Activated T-cell treated with anti-CD3 and anti-CD28 coated beads, Interleukin-2, amount 50 U/mL, for 24 hours (primary cell): ENCODE results near the gene NCR2.

Experiments
- DNase-seq: peaks from one replicate; pipeline ENCODE4 v3.0.0-alpha.2; 2020
- H3K27ac Mint-ChIP-seq: 2 replicates; pipeline ENCODE4 v1.8.0; 2020; ENCODE audit warnings: mild to moderate bottlenecking, mixed read lengths
- H3K27me3 Mint-ChIP-seq: 2 replicates; pipeline ENCODE4 v1.8.0; 2020; ENCODE audit warnings: mixed read lengths
- H3K36me3 Mint-ChIP-seq: 2 replicates; pipeline ENCODE4 v1.8.0; 2020; ENCODE audit warnings: low read depth, mixed read lengths
- H3K4me1 Mint-ChIP-seq: 2 replicates; pipeline ENCODE4 v1.8.0; 2020; ENCODE audit warnings: low read depth, mixed read lengths
- H3K4me3 Mint-ChIP-seq: 2 replicates; pipeline ENCODE4 v1.8.0; 2020; ENCODE audit warnings: mild to moderate bottlenecking, moderate library complexity, mixed read lengths
- H3K9me3 Mint-ChIP-seq: 2 replicates; pipeline ENCODE4 v1.8.0; 2020; ENCODE audit warnings: mixed read lengths

NCR2 gene

GRCh38 chr6:41341580-41341979, 6.2 kb downstream of the NCR2 start:
- Mint-ChIP-seq H3K4me3 (no peak overlapping the region), H3K4me1 (peaks cover 23% of the 10 kb centered on the region), H3K9me3 (no peaks in the 10 kb centered on the region), H3K27ac (no peak overlapping the region), H3K36me3 (no peaks in the 10 kb centered on the region), H3K27me3 (peaks cover 5% of the 10 kb centered on the region)
- no peak for DNase-seq

- H3K27me3 Mint-ChIP-seq = peaks cover 5% of the 10 kb centered on the region
- no peak overlapping the region for H3K4me3 Mint-ChIP-seq
- H3K36me3 Mint-ChIP-seq = no peaks in the 10 kb centered on the region
- H3K27ac Mint-ChIP-seq = no peak overlapping the region
- H3K9me3 Mint-ChIP-seq = no peaks in the 10 kb centered on the region
- peaks cover 23% of the 10 kb centered on the region for H3K4me1 Mint-ChIP-seq
- DNase-seq = no peak
These were observed 6.8 kb downstream of the NCR2 start for GRCh38 chr6:41342241-41342640.

DNA sequence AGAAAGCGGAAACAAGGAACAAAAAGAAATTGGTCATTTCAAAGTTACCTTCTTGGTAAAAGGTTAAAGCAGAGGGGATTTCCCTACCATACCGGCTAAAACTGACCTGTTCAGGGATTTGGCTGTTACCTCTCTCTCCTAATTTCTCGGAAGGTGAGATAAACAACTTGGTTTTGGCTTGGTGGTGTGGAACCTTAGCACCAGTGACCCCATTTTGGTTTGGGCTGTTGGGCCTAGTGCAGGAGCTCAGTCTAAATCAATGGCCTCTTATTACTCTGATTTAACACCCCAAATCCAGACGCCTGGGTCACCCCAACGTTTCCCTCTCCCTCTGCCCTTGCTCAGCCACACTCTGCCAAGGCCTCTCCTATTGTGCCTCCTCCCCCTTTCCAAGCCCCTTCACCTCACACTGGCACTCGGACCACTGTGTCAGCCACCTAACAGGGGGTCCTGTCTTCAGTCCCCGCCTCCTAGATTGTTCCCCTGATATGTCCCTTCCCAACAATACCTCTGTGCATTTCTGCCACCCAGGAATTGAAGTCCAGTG, 8.3 kb downstream of the NCR2 start:
- Mint-ChIP-seq H3K9me3 (peaks cover 3% of the 10 kb centered on the region), H3K4me1 (peaks cover 23% of the 10 kb centered on the region), H3K27ac (peak overlapping the region; percentile 42), H3K27me3 (peaks cover 5% of the 10 kb centered on the region), H3K36me3 (no peaks in the 10 kb centered on the region), H3K4me3 (no peak overlapping the region)
- no peak for DNase-seq

GRCh38 chr6:41344876-41345275, 9.5 kb downstream of the NCR2 start:
- no peak for DNase-seq
- Mint-ChIP-seq H3K9me3 (peaks cover 4% of the 10 kb centered on the region), H3K27ac (peak overlapping the region; percentile 55), H3K36me3 (no peaks in the 10 kb centered on the region), H3K27me3 (peaks cover 9% of the 10 kb centered on the region), H3K4me3 (no peak overlapping the region), H3K4me1 (peaks cover 23% of the 10 kb centered on the region)

DNA sequence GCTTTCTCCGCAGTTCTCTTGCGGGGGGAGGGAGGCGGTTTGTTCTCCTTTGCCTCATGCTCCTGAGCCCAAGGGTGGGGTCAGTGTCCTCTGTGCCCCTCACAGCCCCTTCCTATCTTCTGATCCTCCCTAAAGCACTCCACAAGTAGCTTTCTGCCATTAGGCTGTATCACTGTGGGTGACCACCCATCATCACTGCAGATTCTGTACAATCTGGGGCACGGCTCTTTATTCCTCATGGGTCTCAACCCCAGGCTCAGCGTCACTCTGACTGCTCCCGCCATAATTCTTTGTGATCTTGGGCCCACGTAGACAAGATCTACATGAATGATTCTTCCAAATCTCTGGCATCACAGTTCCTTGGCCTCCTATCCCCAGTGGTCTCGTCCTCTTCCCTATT, 10.5 kb downstream of the NCR2 start:
- no peak for DNase-seq
- Mint-ChIP-seq H3K4me1 (peaks cover 23% of the 10 kb centered on the region), H3K9me3 (peaks cover 4% of the 10 kb centered on the region), H3K27me3 (peaks cover 19% of the 10 kb centered on the region), H3K4me3 (no peak overlapping the region), H3K36me3 (no peaks in the 10 kb centered on the region), H3K27ac (no peak overlapping the region)

DNA sequence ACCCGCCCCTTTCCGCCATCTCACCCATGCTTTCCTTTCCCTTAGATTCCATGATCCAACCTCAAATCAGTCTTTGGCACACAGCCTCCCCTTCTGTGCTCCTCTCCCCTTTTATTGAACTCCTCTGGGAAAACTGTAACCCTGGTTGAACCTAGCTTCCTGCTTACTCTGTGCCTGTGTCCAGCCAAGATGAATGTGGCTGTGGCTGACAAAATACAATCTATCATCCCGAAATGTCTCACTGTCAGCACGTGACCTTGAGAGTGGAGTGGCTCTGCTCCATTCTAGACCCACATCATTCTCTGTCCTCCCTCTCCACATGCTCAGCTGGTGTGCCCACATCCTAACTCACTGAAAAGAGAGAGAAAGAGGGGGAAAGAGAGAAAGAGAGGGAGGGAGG, 11.0 kb downstream of the NCR2 start:
- no peaks in the 10 kb centered on the region for H3K36me3 Mint-ChIP-seq
- peaks cover 22% of the 10 kb centered on the region for H3K27me3 Mint-ChIP-seq
- peaks cover 23% of the 10 kb centered on the region for H3K4me1 Mint-ChIP-seq

DNA sequence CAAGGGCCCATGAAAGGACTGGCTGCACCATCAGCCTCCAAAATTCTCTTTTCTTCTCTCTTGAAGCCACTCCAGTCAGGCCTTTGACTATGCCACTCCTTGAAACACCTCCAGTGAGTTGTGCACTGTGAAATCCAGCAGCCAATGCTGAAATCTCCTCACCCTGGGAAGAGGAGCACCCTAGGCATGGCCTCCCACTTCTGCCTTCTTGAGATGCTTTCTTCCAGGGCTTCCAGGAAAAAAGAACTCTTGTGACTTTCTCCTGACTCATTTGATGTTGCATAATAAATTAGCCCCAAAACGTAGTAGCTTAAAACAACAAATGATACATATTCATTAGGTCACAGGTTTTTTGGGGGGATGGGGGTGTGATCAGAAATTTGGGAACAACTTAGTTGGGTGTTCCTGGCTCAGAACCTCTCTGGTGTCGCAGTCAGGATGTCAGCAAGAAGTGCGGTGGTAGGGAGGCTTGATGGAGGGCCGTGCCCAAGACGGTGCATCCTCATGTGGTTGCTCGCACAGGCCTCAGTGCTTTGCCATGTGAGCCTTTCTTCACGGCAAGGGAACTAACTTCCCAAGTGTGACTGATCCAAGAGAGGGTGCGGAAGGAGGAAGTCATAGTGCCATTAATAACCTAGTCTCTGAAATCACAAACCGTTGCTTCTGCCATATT, 12.1 kb downstream of the NCR2 start:
- no peak overlapping the region for H3K4me3 Mint-ChIP-seq
- no peak for DNase-seq
- H3K27ac Mint-ChIP-seq = no peak overlapping the region

More for the DNA sequence above, 11.0 kb downstream of the NCR2 start:
- Mint-ChIP-seq H3K9me3 (peaks cover 4% of the 10 kb centered on the region), H3K27ac (no peak overlapping the region), H3K4me3 (no peak overlapping the region)
- no peak for DNase-seq

DNA sequence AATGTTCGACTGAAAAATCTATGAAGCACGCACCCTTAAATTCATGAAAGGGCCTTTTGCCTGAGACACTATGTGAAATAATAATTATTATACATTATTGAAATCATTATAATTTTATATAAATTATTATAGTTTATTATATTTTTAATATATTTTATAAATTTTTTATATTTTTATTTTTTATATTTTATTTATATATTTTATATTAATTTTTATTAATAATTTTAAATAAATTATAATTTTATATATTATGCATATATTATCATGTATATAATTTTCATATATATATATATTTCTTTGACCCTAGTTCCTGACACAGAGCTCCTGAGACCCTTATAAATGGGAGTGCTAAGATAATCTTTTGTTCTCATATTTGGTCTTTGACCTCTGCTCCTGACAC, 13.5 kb downstream of the NCR2 start:
- H3K4me3 Mint-ChIP-seq = no peak overlapping the region
- peaks cover 4% of the 10 kb centered on the region for H3K9me3 Mint-ChIP-seq
- no peak for DNase-seq
- no peak overlapping the region for H3K27ac Mint-ChIP-seq
- H3K36me3 Mint-ChIP-seq = no peaks in the 10 kb centered on the region
- H3K4me1 Mint-ChIP-seq = peaks cover 22% of the 10 kb centered on the region
- H3K27me3 Mint-ChIP-seq = peaks cover 21% of the 10 kb centered on the region

More for the DNA sequence above, 12.1 kb downstream of the NCR2 start:
- H3K36me3 Mint-ChIP-seq = no peaks in the 10 kb centered on the region
- H3K9me3 Mint-ChIP-seq = peaks cover 4% of the 10 kb centered on the region
- peaks cover 17% of the 10 kb centered on the region for H3K27me3 Mint-ChIP-seq
- peaks cover 23% of the 10 kb centered on the region for H3K4me1 Mint-ChIP-seq

GRCh38 chr6:41352396-41352795, 17.0 kb downstream of the NCR2 start:
- H3K4me1 Mint-ChIP-seq = no peaks in the 10 kb centered on the region

GRCh38 chr6:41352907-41353306, 17.5 kb downstream of the NCR2 start:
- H3K27ac Mint-ChIP-seq = no peak overlapping the region
- no peak for DNase-seq
- no peaks in the 10 kb centered on the region for H3K36me3 Mint-ChIP-seq
- H3K9me3 Mint-ChIP-seq = peaks cover 4% of the 10 kb centered on the region
- H3K4me1 Mint-ChIP-seq = no peaks in the 10 kb centered on the region
- no peak overlapping the region for H3K4me3 Mint-ChIP-seq
- H3K27me3 Mint-ChIP-seq = peaks cover 21% of the 10 kb centered on the region

More at GRCh38 chr6:41352396-41352795, 17.0 kb downstream of the NCR2 start:
- Mint-ChIP-seq H3K4me3 (no peak overlapping the region), H3K9me3 (peaks cover 4% of the 10 kb centered on the region), H3K27ac (no peak overlapping the region), H3K27me3 (peaks cover 21% of the 10 kb centered on the region), H3K36me3 (no peaks in the 10 kb centered on the region)
- no peak for DNase-seq

- no peaks in the 10 kb centered on the region for H3K4me1 Mint-ChIP-seq
- no peak overlapping the region for H3K27ac Mint-ChIP-seq
- no peak overlapping the region for H3K4me3 Mint-ChIP-seq
- H3K9me3 Mint-ChIP-seq = peaks cover 4% of the 10 kb centered on the region
- DNase-seq = no peak
- peaks cover 21% of the 10 kb centered on the region for H3K27me3 Mint-ChIP-seq
- no peaks in the 10 kb centered on the region for H3K36me3 Mint-ChIP-seq
These were observed 17.9 kb downstream of the NCR2 start for GRCh38 chr6:41353333-41353732.

- Mint-ChIP-seq H3K27ac (no peak overlapping the region), H3K9me3 (peaks cover 15% of the 10 kb centered on the region), H3K27me3 (peaks cover 11% of the 10 kb centered on the region), H3K4me3 (no peak overlapping the region), H3K36me3 (peaks cover 1% of the 10 kb centered on the region), H3K4me1 (no peaks in the 10 kb centered on the region)
- DNase-seq = no peak
These were observed 20.5 kb downstream of the NCR2 start for GRCh38 chr6:41355952-41356351.

DNA sequence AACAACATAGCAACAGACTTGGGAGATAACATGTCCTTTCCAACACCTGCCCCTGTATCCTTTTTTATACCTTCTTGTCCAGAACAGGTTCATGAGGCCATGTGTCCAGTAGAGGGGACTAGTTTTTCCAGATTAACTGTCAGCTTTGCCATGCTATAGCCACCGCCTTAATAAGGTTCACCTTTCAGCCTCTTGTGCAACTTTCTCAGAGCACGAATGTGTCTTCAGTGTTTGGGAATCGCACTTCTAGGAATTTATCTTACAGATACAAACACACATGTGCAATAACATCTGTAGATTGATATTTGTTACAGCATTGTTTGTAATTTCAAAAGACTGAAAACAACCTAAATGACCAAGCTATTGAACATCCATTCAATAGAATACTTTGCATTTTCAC, 21.4 kb downstream of the NCR2 start:
- peaks cover 14% of the 10 kb centered on the region for H3K27me3 Mint-ChIP-seq

DNA sequence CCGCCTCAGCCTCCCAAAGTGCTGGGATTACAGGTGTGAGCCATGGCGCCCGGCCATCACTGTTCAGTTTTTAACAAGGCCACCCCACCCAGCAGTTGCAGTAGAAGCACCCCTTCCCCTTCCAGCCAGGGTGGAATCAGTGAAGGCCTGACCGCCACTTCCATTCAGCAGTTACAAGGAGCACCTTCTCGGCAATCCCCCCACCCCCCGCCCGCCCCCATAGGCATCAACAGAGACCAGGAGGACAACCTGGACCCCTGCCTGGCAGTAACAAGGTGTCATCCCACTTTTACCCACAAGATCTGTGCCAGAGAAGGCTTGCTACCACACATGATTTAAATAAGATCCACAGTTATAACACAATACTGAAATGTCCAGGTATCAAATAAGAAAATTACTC, 23.1 kb downstream of the NCR2 start:
- H3K4me3 Mint-ChIP-seq = no peak overlapping the region

More for the DNA sequence above, 21.4 kb downstream of the NCR2 start:
- Mint-ChIP-seq H3K4me1 (no peaks in the 10 kb centered on the region), H3K36me3 (peaks cover 6% of the 10 kb centered on the region), H3K9me3 (peaks cover 23% of the 10 kb centered on the region), H3K4me3 (no peak overlapping the region), H3K27ac (no peak overlapping the region)
- no peak for DNase-seq

DNA sequence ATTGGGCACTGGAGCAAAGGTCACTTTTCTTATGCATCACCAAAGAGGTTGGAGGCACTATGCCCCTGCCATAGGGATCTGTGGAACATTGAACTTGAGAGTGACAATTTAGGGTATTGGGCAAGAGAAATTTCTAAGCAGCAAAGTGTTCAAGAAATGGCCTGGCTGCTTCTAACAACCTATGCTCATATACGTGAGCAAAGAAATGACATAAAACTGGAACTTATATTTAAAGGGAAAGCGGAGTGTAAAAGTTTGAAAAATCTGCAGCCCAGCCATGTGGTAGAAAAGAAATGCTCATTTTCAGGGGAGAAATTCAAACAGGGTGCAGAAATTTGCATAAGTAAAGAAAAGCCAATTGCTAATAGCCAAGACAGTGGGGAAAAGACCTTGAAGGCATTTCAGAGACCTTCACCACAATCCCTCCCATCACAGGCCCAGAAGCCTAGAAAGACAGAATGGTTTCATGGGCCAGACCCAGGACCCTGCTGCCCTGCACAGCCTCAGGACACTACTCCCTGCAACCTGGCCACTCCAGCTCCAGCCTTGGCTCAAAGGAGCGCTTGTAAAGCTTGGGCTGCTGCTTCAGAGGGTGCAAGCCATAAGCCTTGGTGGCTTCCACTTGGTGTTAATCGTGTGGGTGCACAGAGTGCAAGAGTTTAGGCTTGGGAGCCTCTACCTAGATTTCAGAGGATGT, 24.4 kb downstream of the NCR2 start:
- peaks cover 6% of the 10 kb centered on the region for H3K36me3 Mint-ChIP-seq
- H3K27me3 Mint-ChIP-seq = peaks cover 26% of the 10 kb centered on the region
- H3K27ac Mint-ChIP-seq = no peak overlapping the region
- no peak for DNase-seq
- peaks cover 29% of the 10 kb centered on the region for H3K9me3 Mint-ChIP-seq
- H3K4me1 Mint-ChIP-seq = no peaks in the 10 kb centered on the region
- H3K4me3 Mint-ChIP-seq = no peak overlapping the region

More for the DNA sequence above, 23.1 kb downstream of the NCR2 start:
- DNase-seq = no peak
- no peaks in the 10 kb centered on the region for H3K4me1 Mint-ChIP-seq
- H3K27ac Mint-ChIP-seq = no peak overlapping the region
- H3K9me3 Mint-ChIP-seq = peaks cover 29% of the 10 kb centered on the region
- H3K27me3 Mint-ChIP-seq = peaks cover 17% of the 10 kb centered on the region
- peaks cover 6% of the 10 kb centered on the region for H3K36me3 Mint-ChIP-seq
